Lower leg skin (tissue), 3 donors: ENCODE data around the gene PSMD6.

Experiments
- POLR2A ChIP-seq, 2 donors: fragments of 450-650 bp; IDR thresholded peaks; one replicate each; pipeline ENCODE4 v1.6.1; 2016 to 2017; ENCODE audit warnings: antibody characterized with exemption in 2 of 2, mild to moderate bottlenecking in 1 of 2, moderate library complexity in 1 of 2
- TF ChIP-seq, protein P1 (sequence below), 3 donors: fragments of 450-650 bp; IDR thresholded peaks; one replicate each; pipeline ENCODE4 v1.5.1; 2016; ENCODE audit warnings: antibody characterized with exemption in 3 of 3, mild to moderate bottlenecking in 3 of 3, moderate library complexity in 2 of 3

DNA sequence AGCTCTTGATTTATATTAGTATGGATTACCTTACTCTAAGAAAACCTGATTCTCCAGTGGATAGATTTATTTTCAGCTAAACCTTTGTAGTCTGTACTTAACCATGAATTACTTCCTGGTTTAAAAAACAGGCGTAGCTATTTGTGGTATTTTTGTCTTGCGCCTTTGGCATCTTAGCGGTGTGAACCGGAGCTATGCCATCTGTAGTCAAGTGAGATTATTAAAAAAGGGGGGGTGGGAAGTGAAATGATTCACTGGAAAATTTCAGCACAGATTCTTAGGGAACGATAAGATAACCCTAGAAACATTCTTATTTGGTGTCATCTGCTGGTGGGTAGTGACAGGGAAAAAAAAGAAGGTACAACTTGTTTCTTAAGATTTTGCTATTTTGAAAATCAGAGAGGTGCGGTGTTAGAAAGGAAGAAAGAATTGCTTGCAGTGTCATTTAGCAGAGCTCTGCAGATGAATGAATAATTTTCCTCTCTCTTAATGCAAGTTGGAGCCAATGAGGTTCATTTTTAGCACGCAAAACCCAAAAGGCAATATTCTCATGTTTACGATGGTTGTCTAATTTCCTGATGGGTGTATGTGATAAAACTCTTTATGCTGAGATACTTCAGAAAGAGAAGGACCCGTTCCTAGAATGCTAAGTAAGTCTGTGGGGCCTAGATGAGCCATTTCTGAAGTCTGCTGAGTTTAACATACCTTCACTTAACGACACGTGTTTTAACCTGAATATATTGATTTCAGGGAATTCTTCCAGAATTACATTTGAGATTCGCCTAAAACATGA is 44.0 kb downstream of the PSMD6 start:
- TF ChIP-seq, protein P1, sequence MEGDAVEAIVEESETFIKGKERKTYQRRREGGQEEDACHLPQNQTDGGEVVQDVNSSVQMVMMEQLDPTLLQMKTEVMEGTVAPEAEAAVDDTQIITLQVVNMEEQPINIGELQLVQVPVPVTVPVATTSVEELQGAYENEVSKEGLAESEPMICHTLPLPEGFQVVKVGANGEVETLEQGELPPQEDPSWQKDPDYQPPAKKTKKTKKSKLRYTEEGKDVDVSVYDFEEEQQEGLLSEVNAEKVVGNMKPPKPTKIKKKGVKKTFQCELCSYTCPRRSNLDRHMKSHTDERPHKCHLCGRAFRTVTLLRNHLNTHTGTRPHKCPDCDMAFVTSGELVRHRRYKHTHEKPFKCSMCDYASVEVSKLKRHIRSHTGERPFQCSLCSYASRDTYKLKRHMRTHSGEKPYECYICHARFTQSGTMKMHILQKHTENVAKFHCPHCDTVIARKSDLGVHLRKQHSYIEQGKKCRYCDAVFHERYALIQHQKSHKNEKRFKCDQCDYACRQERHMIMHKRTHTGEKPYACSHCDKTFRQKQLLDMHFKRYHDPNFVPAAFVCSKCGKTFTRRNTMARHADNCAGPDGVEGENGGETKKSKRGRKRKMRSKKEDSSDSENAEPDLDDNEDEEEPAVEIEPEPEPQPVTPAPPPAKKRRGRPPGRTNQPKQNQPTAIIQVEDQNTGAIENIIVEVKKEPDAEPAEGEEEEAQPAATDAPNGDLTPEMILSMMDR (IDR thresholded peaks at IDR 0.05) = no peak
- TF ChIP-seq POLR2A (IDR thresholded peaks at IDR 0.05) = no peak
